LNCAP (cell line): ENCODE results near the gene PHC2.

Experiments used
- CTCF ChIP-seq: fragments of 450-650 bp; IDR thresholded peaks from 2 replicates; pipeline ENCODE4 v1.5.1; 2017; ENCODE audit warnings: mild to moderate bottlenecking

PHC2 gene

GRCh38 chr1:33370301-33370700 is 60.6 kb downstream of the PHC2 start:
- TF ChIP-seq CTCF, result no peak

- TF ChIP-seq CTCF, result no peak
Measured at GRCh38 chr1:33369764-33370163, 61.1 kb downstream of the PHC2 start.

GRCh38 chr1:33369081-33369480 is 61.8 kb downstream of the PHC2 start:
- TF ChIP-seq CTCF, result no peak

GRCh38 chr1:33368431-33368830 is 62.5 kb downstream of the PHC2 start:
- no peak for TF ChIP-seq CTCF

GRCh38 chr1:33367485-33368405 is 63.1 kb downstream of the PHC2 start:
- peak; percentile 97 for TF ChIP-seq CTCF

- no peak for TF ChIP-seq CTCF
Measured at GRCh38 chr1:33366762-33367484, 64.0 kb downstream of the PHC2 start.

GRCh38 chr1:33365560-33365997 is 65.3 kb downstream of the PHC2 start:
- TF ChIP-seq CTCF, result no peak
